Measurements from ENCODE around the gene GPC6. TPM values are rescaled to one million over a fixed set of nuclear protein-coding genes. Genes with fewer than 3 reads are reported as not detected.

GPC6 gene
- total RNA-seq, 1 donor from 2014 or later, result 13.8 TPM

DNA sequence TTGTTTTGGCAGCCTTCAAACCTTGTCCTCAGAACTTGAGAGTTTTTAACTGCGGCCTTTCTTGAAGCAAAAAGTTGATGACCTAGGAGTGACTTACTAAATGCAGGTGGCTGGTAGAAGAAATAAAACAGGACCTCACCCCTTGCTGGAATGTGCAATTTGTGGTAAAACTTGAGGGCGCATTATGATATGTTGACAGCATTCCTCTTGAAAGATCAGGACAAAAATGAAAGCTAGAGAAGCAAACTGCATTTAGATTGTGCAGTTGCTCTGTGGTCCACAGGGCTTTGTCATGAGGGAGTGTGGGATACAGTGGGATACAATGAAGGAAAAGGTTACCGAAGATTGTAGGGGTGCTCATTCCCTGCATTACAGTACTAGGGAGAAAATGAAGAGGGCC is 504.2 kb downstream of the GPC6 start:
- Histone ChIP-seq H3K9me3 (no peaks in the 10 kb centered on the region), H3K27me3 (no peaks in the 10 kb centered on the region), H3K4me1 (no peaks in the 10 kb centered on the region), H3K27ac (no peak overlapping the region), H3K4me3 (no peak overlapping the region), H3K36me3 (no peaks in the 10 kb centered on the region)
- no peak for DNase-seq (ENCODE audit: extremely low spot score in 2 of 2)
- TF ChIP-seq, protein P1, sequence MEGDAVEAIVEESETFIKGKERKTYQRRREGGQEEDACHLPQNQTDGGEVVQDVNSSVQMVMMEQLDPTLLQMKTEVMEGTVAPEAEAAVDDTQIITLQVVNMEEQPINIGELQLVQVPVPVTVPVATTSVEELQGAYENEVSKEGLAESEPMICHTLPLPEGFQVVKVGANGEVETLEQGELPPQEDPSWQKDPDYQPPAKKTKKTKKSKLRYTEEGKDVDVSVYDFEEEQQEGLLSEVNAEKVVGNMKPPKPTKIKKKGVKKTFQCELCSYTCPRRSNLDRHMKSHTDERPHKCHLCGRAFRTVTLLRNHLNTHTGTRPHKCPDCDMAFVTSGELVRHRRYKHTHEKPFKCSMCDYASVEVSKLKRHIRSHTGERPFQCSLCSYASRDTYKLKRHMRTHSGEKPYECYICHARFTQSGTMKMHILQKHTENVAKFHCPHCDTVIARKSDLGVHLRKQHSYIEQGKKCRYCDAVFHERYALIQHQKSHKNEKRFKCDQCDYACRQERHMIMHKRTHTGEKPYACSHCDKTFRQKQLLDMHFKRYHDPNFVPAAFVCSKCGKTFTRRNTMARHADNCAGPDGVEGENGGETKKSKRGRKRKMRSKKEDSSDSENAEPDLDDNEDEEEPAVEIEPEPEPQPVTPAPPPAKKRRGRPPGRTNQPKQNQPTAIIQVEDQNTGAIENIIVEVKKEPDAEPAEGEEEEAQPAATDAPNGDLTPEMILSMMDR (IDR thresholded peaks at IDR 0.05), result no peak
- TF ChIP-seq POLR2AphosphoS5 (IDR thresholded peaks at IDR 0.05; ENCODE audit: insufficient read depth in 1 of 2, low read depth in 1 of 2), result no peak
- TF ChIP-seq POLR2A (IDR thresholded peaks at IDR 0.05), result no peak
- intact Hi-C loops (cut with DNase I), result no loop called here

DNA sequence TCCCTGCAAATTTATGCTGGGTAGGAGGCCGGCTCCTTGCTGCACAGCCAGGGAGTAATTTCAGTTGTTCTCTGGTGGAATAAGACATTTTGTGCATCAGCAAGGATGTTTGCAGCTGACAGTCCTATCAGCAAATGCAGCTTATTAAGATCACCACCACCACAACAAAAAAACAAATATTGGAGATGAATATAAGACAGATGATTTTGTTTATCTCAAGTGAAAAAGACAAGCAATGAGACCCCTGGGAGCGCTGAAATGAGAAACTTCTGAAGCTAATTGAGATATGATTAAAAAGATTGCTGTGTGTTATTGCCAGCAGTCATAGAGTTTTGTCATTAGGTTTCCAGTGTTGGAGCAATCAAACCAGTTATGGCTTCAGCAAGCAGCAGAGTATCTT is 505.6 kb downstream of the GPC6 start:
- Histone ChIP-seq H3K27me3 (no peaks in the 10 kb centered on the region), H3K4me1 (no peaks in the 10 kb centered on the region), H3K4me3 (no peak overlapping the region), H3K36me3 (no peaks in the 10 kb centered on the region), H3K9me3 (no peaks in the 10 kb centered on the region), H3K27ac (no peak overlapping the region)
- TF ChIP-seq, protein P1 (IDR thresholded peaks at IDR 0.05), result no peak
- TF ChIP-seq POLR2AphosphoS5 (IDR thresholded peaks at IDR 0.05; ENCODE audit: insufficient read depth in 1 of 2, low read depth in 1 of 2) (no peak), POLR2A (IDR thresholded peaks at IDR 0.05) (no peak)
- intact Hi-C loops (cut with DNase I), result no loop called here
- no peak for DNase-seq (ENCODE audit: extremely low spot score in 2 of 2)

DNA sequence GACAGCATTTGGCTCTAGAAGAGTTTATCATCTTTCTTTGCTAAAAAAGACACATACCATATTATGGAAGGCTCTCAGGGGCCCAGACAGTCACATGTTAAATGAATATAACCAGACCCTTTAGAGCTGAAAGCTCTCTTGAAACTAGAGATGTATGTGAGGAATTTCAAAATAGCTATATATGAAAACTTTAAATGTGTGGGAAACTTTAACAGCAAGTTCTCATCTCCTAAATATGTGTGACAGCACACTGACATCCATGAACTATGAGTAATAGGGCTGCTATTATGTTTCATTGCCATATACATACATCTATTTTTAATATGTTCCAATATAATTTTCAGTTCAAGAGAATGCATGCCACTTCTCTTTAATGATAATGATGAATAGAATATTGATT is 509.5 kb downstream of the GPC6 start:
- Histone ChIP-seq H3K4me1 (no peaks in the 10 kb centered on the region), H3K4me3 (no peak overlapping the region), H3K27ac (no peak overlapping the region), H3K36me3 (no peaks in the 10 kb centered on the region), H3K9me3 (no peaks in the 10 kb centered on the region), H3K27me3 (no peaks in the 10 kb centered on the region)
- DNase-seq (ENCODE audit: extremely low spot score in 2 of 2), result no peak
- TF ChIP-seq POLR2A (IDR thresholded peaks at IDR 0.05) (no peak), POLR2AphosphoS5 (IDR thresholded peaks at IDR 0.05; ENCODE audit: insufficient read depth in 1 of 2, low read depth in 1 of 2) (no peak)
- TF ChIP-seq, protein P1 (IDR thresholded peaks at IDR 0.05), result no peak
- intact Hi-C loops (cut with DNase I), result no loop called here

DNA sequence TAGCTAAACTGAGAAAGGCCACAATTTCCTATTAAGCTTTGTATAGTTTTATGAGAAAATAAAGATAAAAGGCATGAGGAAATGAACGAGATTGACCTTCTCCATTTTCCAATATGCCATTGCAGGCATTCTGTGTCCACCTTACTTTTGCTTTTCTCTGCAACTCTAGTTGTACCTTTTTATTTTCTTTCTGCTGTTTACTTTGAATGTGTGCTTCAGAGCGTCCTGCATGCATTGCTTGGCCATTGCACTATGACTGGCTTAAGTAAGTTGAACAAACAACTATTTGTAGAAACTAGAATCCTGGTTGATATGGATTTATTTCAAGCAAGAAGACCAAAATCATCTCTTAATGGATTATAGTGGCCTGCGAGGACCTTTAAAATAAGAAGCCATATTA is 510.3 kb downstream of the GPC6 start:
- Histone ChIP-seq H3K27ac (no peak overlapping the region), H3K9me3 (no peaks in the 10 kb centered on the region), H3K27me3 (no peaks in the 10 kb centered on the region), H3K4me3 (no peak overlapping the region), H3K36me3 (no peaks in the 10 kb centered on the region), H3K4me1 (no peaks in the 10 kb centered on the region)
- no peak for TF ChIP-seq POLR2AphosphoS5 (IDR thresholded peaks at IDR 0.05; ENCODE audit: insufficient read depth in 1 of 2, low read depth in 1 of 2)
- no peak for TF ChIP-seq POLR2A (IDR thresholded peaks at IDR 0.05)
- TF ChIP-seq, protein P1 (IDR thresholded peaks at IDR 0.05), result no peak
- intact Hi-C loops (cut with DNase I), result no loop called here
- no peak for DNase-seq (ENCODE audit: extremely low spot score in 2 of 2)

DNA sequence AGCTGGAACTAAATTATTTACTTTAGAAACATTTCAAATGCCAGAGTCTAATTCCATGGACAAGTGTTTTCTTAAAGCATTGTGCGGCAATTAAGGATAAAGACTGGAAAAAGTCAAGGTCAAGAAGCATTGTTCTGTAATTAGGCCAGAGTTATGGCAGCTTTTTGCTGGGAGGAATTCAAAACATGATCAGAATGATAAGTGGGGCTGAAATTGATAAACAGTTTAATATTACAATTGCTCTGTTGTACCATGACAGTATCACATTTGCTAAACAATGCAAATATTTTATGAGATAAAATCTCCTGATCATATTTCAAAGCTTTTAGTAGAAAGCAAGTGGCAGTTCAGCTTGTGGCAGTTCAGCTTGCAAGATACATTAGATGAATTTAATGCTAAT is 513.7 kb downstream of the GPC6 start:
- Histone ChIP-seq H3K27me3 (no peaks in the 10 kb centered on the region), H3K4me1 (no peaks in the 10 kb centered on the region), H3K36me3 (no peaks in the 10 kb centered on the region), H3K9me3 (no peaks in the 10 kb centered on the region), H3K27ac (no peak overlapping the region), H3K4me3 (no peak overlapping the region)
- no peak for DNase-seq (ENCODE audit: extremely low spot score in 2 of 2)
- intact Hi-C loops (cut with DNase I), result no loop called here
- TF ChIP-seq POLR2AphosphoS5 (IDR thresholded peaks at IDR 0.05; ENCODE audit: insufficient read depth in 1 of 2, low read depth in 1 of 2) (no peak), POLR2A (IDR thresholded peaks at IDR 0.05) (no peak)
- TF ChIP-seq, protein P1 (IDR thresholded peaks at IDR 0.05), result no peak

All from vagina (tissue), 2 donors.